Measurements from ENCODE around the gene EIF4EBP2.

Gene EIF4EBP2

GRCh38 chr10:70459774-70460490 lies 56.0 kb downstream of the EIF4EBP2 start:
- DNase-seq (ENCODE audit: low read depth in 1 of 2, low spot score in 1 of 2) = no peak

GRCh38 chr10:70461397-70462348 lies 57.7 kb downstream of the EIF4EBP2 start:
- DNase-seq (ENCODE audit: low read depth in 1 of 2, low spot score in 1 of 2) = peak in 1 of 2 donors; percentile 31

- no peak for DNase-seq (ENCODE audit: low read depth in 1 of 2, low spot score in 1 of 2)
Measured at GRCh38 chr10:70462349-70462984, 58.5 kb downstream of the EIF4EBP2 start.

- DNase-seq (ENCODE audit: low read depth in 1 of 2, low spot score in 1 of 2) = no peak
Measured at GRCh38 chr10:70465278-70465677, 61.3 kb downstream of the EIF4EBP2 start.

- DNase-seq (ENCODE audit: low read depth in 1 of 2, low spot score in 1 of 2) = no peak
Measured at GRCh38 chr10:70465832-70466231, 61.9 kb downstream of the EIF4EBP2 start.

GRCh38 chr10:70466951-70467350 lies 63.0 kb downstream of the EIF4EBP2 start:
- no peak for DNase-seq (ENCODE audit: low read depth in 1 of 2, low spot score in 1 of 2)

GRCh38 chr10:70472799-70473454 lies 69.0 kb downstream of the EIF4EBP2 start:
- no peak for DNase-seq (ENCODE audit: low read depth in 1 of 2, low spot score in 1 of 2)

GRCh38 chr10:70474780-70475179 lies 70.8 kb downstream of the EIF4EBP2 start:
- DNase-seq (ENCODE audit: low read depth in 1 of 2, low spot score in 1 of 2) = no peak

GRCh38 chr10:70475661-70476060 lies 71.7 kb downstream of the EIF4EBP2 start:
- no peak for DNase-seq (ENCODE audit: low read depth in 1 of 2, low spot score in 1 of 2)

- DNase-seq (ENCODE audit: low read depth in 1 of 2, low spot score in 1 of 2) = no peak
Measured at GRCh38 chr10:70476249-70477035, 72.5 kb downstream of the EIF4EBP2 start.

- DNase-seq (ENCODE audit: low read depth in 1 of 2, low spot score in 1 of 2) = peak; percentile 50 to 63
Measured at GRCh38 chr10:70477661-70478162, 73.8 kb downstream of the EIF4EBP2 start.

Data from stimulated activated CD4-positive, alpha-beta T cell treated with anti-CD3 and anti-CD28 coated beads, Interleukin-15, amount 100 ng/mL, for 1 hour (primary cell).